Suprapubic skin (tissue), 4 donors: ENCODE measurements around the gene RBBP8. TPM values are rescaled to one million over a fixed set of nuclear protein-coding genes. Genes with fewer than 3 reads are reported as not detected.
A peak's percentile ranks its signal among the peaks of the same experiment; 100 is the strongest.

ENCODE experiments used
- DNase-seq, 2 donors: peaks; one replicate each; pipeline ENCODE4 v3.0.0-alpha.2; 2019; ENCODE audit warnings: low spot score in 2 of 2
- H3K27ac ChIP-seq: fragments of 200-600 bp; sonication (generic); one replicate; pipeline ENCODE4 v1.5.1; 2019
- H3K27me3 ChIP-seq: fragments of 200-600 bp; sonication (generic); one replicate; pipeline ENCODE4 v1.5.1; 2019
- H3K36me3 ChIP-seq: fragments of 200-600 bp; sonication (generic); one replicate; pipeline ENCODE4 v1.5.1; 2019
- H3K4me1 ChIP-seq: fragments of 200-600 bp; sonication (generic); one replicate; pipeline ENCODE4 v1.5.1; 2019
- H3K4me3 ChIP-seq: fragments of 200-600 bp; sonication (generic); one replicate; pipeline ENCODE4 v1.5.1; 2019; ENCODE audit warnings: mild to moderate bottlenecking
- H3K9me3 ChIP-seq: fragments of 200-600 bp; sonication (generic); one replicate; pipeline ENCODE4 v1.5.1; 2019
- EP300 ChIP-seq: sonication (generic); formaldehyde crosslinking; IDR thresholded peaks from one replicate; pipeline ENCODE4 v1.6.1; 2017; ENCODE audit warnings: antibody characterized with exemption
- POLR2A ChIP-seq, 2 donors: fragments of 450-650 bp; IDR thresholded peaks; one replicate each; pipeline ENCODE4 v1.6.1; 2017; ENCODE audit warnings: antibody characterized with exemption in 2 of 2, mild to moderate bottlenecking in 2 of 2, moderate library complexity in 2 of 2
- POLR2AphosphoS5 ChIP-seq, 3 donors: sonication (generic); formaldehyde crosslinking; IDR thresholded peaks; one replicate each; pipeline ENCODE4 v1.6.1; 2017; ENCODE audit warnings: antibody characterized with exemption in 3 of 3
- WGBS: methylation state at CpG from one replicate; pipeline ENCODE4 v1.1.5; 2018; 5-methylcytosine and 5-hydroxymethylcytosine counted together
- total RNA-seq, 4 donors: library from RNA; depleted of rRNA; stranded (reverse); fragments of >200 nt; gene quantifications; one replicate each; pipeline ENCODE4 v1.1.0, GENCODE V29; 2016
- TF ChIP-seq, protein P1 (sequence below), 2 donors: fragments of 200-600 bp in 1 of 2; fragments of 450-650 bp in 1 of 2; sonication (generic) in 1 of 2; IDR thresholded peaks; one replicate each; pipeline ENCODE4 v1.5.1; 2016 to 2019; ENCODE audit warnings: antibody characterized with exemption in 2 of 2, mild to moderate bottlenecking in 1 of 2, moderate library complexity in 1 of 2

RBBP8 gene
- total RNA-seq, 4 donors from 2014 or later, result 41.0 to 78.1 (median 67.0) TPM

DNA sequence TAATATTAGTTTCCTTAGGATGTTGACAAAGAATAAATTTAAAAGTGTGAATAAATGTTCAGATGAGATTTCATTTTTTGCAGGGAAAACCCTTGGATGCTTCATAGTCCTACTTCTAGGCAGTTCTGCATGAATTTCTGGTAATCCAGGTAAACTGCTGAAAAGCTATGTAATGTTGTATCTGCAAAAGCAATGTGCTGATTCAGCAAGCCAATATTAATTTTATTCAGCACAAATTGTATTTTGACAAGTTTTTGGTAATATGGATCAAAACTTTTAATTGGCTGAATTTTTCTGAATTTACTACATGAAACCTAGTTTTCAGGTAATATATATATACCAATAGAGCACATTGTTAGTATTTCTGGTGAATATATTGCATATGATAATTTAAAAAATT, 17.8 kb upstream of the RBBP8 start:
- no peak for DNase-seq
- no peaks in the 10 kb centered on the region for H3K9me3 ChIP-seq
- no peaks in the 10 kb centered on the region for H3K27me3 ChIP-seq
- peak overlapping the region; percentile 70 for H3K27ac ChIP-seq
- H3K4me1 ChIP-seq, result peaks cover 13% of the 10 kb centered on the region
- no peaks in the 10 kb centered on the region for H3K36me3 ChIP-seq
- peak overlapping the region; percentile 35 for H3K4me3 ChIP-seq
- TF ChIP-seq POLR2AphosphoS5 (IDR thresholded peaks at IDR 0.05) (no peak), POLR2A (IDR thresholded peaks at IDR 0.05) (no peak), EP300 (no peak)

GRCh38 chr18:22921772-22922171, 11.4 kb upstream of the RBBP8 start:
- TF ChIP-seq POLR2A (IDR thresholded peaks at IDR 0.05), result no peak
- peaks cover 7% of the 10 kb centered on the region for H3K4me1 ChIP-seq
- 55% methylated on average over 3 of the region's 3 CpGs for WGBS
- no peaks in the 10 kb centered on the region for H3K36me3 ChIP-seq
- H3K27me3 ChIP-seq, result no peaks in the 10 kb centered on the region
- H3K27ac ChIP-seq, result no peak overlapping the region
- no peak overlapping the region for H3K4me3 ChIP-seq
- no peaks in the 10 kb centered on the region for H3K9me3 ChIP-seq
- DNase-seq, result no peak

DNA sequence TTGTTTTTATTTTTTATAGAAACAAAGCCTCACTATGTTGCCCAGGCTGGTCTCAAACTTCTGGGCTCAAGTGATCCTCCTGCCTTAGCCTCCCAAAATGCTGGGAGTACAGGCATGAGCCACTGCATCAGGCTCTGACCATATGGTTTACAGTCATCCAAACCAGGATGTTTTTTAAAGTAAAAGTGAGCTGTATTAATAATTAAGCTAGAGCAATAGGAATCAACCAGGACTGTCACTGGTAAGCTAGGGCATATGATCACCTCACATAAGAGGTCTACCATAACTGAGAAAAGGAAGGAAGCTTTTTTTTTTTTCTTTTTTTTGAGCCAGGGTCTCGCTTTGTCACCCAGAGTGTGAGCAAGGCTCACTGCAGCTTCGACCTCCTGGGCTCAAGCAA, 8.5 kb upstream of the RBBP8 start:
- 89% methylated on average over 2 of the region's 2 CpGs for WGBS
- Histone ChIP-seq H3K27ac (no peak overlapping the region), H3K27me3 (no peaks in the 10 kb centered on the region), H3K4me3 (no peak overlapping the region), H3K4me1 (peaks cover 7% of the 10 kb centered on the region), H3K36me3 (no peaks in the 10 kb centered on the region), H3K9me3 (no peaks in the 10 kb centered on the region)
- no peak for TF ChIP-seq EP300
- TF ChIP-seq, protein P1, sequence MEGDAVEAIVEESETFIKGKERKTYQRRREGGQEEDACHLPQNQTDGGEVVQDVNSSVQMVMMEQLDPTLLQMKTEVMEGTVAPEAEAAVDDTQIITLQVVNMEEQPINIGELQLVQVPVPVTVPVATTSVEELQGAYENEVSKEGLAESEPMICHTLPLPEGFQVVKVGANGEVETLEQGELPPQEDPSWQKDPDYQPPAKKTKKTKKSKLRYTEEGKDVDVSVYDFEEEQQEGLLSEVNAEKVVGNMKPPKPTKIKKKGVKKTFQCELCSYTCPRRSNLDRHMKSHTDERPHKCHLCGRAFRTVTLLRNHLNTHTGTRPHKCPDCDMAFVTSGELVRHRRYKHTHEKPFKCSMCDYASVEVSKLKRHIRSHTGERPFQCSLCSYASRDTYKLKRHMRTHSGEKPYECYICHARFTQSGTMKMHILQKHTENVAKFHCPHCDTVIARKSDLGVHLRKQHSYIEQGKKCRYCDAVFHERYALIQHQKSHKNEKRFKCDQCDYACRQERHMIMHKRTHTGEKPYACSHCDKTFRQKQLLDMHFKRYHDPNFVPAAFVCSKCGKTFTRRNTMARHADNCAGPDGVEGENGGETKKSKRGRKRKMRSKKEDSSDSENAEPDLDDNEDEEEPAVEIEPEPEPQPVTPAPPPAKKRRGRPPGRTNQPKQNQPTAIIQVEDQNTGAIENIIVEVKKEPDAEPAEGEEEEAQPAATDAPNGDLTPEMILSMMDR (IDR thresholded peaks at IDR 0.05), result no peak
- no peak for TF ChIP-seq POLR2A (IDR thresholded peaks at IDR 0.05)
- no peak for TF ChIP-seq POLR2AphosphoS5 (IDR thresholded peaks at IDR 0.05)
- no peak for DNase-seq

GRCh38 chr18:22926454-22926853, 6.7 kb upstream of the RBBP8 start:
- Histone ChIP-seq H3K4me1 (peaks cover 7% of the 10 kb centered on the region), H3K4me3 (no peak overlapping the region), H3K36me3 (no peaks in the 10 kb centered on the region), H3K27ac (no peak overlapping the region), H3K27me3 (no peaks in the 10 kb centered on the region), H3K9me3 (no peaks in the 10 kb centered on the region)
- 47% methylated on average over 4 of the region's 4 CpGs for WGBS
- TF ChIP-seq POLR2A (IDR thresholded peaks at IDR 0.05) (no peak), POLR2AphosphoS5 (IDR thresholded peaks at IDR 0.05) (no peak), EP300 (no peak)
- TF ChIP-seq, protein P1 (IDR thresholded peaks at IDR 0.05), result no peak
- DNase-seq, result no peak

DNA sequence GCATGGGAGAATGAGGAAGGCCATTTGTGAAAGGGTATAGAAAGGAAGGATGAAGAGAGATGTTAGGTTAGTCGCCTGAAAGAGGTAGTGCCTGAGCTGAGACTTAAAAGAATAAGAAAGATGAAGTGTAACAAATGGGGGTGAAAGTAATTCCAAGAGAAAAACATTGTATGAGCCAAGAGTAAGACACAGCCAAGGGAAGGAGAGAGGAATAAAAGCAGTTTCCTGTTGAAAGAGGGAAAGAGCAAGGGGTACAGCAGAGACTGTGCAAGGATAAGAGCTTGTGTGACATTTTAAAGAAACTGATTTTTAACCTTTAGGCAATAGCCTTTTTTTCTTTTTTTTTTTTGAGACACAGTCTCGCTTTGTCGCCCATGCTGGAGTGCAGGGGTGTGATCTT, 4.8 kb upstream of the RBBP8 start:
- DNase-seq, result no peak
- H3K4me1 ChIP-seq, result peaks cover 11% of the 10 kb centered on the region
- WGBS, result 85% methylated on average over 3 of the region's 3 CpGs
- no peaks in the 10 kb centered on the region for H3K27me3 ChIP-seq
- H3K36me3 ChIP-seq, result no peaks in the 10 kb centered on the region
- H3K27ac ChIP-seq, result no peak overlapping the region
- TF ChIP-seq, protein P1 (IDR thresholded peaks at IDR 0.05), result no peak
- TF ChIP-seq POLR2AphosphoS5 (IDR thresholded peaks at IDR 0.05) (no peak), EP300 (no peak), POLR2A (IDR thresholded peaks at IDR 0.05) (no peak)
- no peaks in the 10 kb centered on the region for H3K9me3 ChIP-seq
- H3K4me3 ChIP-seq, result no peak overlapping the region

DNA sequence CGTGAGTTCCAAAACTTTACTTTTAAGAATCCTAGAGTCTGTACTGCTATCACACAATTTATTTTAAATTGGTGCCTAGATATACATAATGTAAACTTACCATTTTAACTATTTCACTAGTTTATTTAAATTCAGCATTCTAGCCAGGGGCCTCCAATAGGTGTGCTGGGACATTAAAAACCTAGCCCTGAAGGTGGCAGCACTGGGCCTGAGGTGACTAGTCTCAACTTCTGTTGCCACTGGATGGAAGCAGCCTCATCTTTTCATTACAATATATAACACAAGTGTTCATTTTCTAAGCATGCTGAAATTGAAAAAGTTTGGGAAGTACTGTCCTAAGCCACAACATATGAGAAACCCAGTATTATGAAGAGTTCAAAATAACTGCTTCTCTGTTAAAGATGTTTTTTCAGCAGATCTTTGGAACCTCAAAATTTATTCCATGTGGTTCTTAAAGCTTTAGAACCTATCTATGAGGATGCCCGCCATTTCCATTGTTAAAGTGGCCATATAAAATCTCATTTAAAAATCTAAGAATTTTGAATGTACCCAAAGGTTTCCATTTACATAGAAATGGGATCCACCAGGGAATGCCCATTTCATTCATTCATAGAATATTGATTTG, 2.9 kb upstream of the RBBP8 start:
- TF ChIP-seq, protein P1 (IDR thresholded peaks at IDR 0.05), result peak; percentile 51 to 69
- TF ChIP-seq POLR2A (IDR thresholded peaks at IDR 0.05), result no peak
- Histone ChIP-seq H3K9me3 (no peaks in the 10 kb centered on the region), H3K27me3 (no peaks in the 10 kb centered on the region), H3K4me3 (no peak overlapping the region), H3K36me3 (no peaks in the 10 kb centered on the region), H3K4me1 (peaks cover 19% of the 10 kb centered on the region), H3K27ac (no peak overlapping the region)
- 79% methylated on average over 2 of the region's 2 CpGs for WGBS
- DNase-seq, result peak; percentile 78 to 86
